Measurements from ENCODE around the gene HS3ST1. TPM values are rescaled to one million over a fixed set of nuclear protein-coding genes. Genes with fewer than 3 reads are reported as not detected.

The HS3ST1 gene
- total RNA-seq, result 1 to 10 TPM; 3.9 to 5.4 TPM
- long read RNA-seq, donor 1, full-length matches to known transcripts, result 4 of 6 reads
- long read RNA-seq, donor 1, partial matches to known transcripts, result 0 of 6 reads
- long read RNA-seq, donor 1, other reads (novel, unspliced or antisense), result 2 of 6 reads
- long read RNA-seq, donor 2, full-length matches to known transcripts, result 47 of 54 reads
- long read RNA-seq, donor 2, partial matches to known transcripts, result 0 of 54 reads
- long read RNA-seq, donor 2, other reads (novel, unspliced or antisense), result 7 of 54 reads

DNA sequence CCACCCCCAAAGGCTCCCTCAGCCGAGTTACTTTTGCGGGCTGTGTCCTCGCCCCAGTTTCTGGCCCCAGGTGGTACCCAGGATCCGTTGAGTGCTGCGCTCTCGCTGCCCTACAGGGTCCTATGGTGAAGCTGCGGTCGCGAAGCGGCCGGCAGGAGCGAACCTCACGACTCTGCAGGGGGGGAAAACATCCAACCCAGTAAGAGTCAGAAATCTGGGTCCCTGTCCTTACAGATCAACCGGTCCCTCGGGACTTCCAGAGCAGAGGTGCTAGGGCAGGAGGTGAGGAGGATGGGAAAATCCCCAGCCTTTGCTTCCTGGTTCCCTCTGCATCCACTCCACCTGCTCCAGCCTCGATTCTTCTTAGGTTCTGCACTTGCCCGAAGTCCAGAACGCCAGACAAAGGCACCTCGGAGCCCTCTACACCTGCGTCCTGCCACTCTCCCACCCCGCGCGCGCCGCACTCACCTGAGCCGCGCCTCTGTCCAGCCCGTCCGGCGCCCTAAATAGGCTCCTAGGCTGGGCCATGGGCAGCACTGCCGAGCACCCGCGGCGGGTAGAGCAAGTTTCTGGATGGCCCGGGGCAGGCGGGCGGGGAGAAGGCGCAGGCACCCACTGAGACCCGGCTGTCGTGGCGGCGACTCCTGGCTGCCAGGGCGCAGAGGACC lies at the start of gene HS3ST1:
Gene HS3ST1 (minus strand): TSS at position 664 of the 668 bp plus-strand sequence. CDS start 28,889 bp downstream, outside the sequence.
- no peak for DNase-seq (ENCODE audit: low spot score)
- intact Hi-C loops (cut with DNase I), result loop anchor here in 1 of 2 donors (10.0 kb wide), 1 partner anchor 854 kb away; no protein-coding TSS in a partner anchor

DNA sequence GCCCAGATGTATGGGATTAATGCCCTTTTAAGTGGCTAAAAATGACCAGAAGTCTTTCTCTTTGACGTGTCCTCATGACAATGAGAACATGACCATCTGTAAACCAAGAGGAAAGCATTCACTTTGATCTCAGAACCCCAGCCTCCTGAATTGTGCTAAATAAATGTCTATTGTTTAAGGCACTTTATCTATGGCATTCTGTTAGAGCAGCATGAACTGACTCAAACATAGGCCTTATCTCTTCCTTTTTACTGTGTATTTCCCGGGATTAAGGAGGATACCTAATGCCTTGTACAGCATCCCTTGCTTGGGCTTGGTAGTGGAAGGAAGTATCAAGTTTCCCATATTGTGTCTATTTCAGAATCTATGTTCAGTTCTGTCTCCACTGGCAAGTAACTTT lies 47.2 kb upstream of the HS3ST1 start:
- intact Hi-C loops (cut with DNase I), result no loop called here
- no peak for DNase-seq (ENCODE audit: low spot score)

DNA sequence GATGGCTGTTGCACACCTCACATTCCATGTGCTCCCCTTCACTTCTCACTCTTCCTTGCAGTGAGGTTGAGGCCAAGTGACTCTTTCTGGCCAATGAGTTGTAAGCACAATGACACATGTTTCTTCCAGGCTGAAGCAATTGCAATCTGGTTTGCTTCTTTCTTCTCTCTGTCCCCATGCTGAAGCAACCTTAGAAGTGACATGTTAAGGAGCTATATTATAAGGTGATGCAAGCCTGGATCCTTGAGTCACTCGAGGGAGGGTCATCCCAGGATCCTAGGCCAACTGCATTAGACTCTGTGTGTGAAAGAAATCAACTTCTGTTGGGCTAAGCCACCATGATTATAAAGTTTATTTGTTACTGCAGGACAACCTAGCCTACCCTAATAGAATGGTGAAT lies 45.5 kb upstream of the HS3ST1 start:
- intact Hi-C loops (cut with DNase I), result no loop called here
- DNase-seq (ENCODE audit: low spot score), result no peak

DNA sequence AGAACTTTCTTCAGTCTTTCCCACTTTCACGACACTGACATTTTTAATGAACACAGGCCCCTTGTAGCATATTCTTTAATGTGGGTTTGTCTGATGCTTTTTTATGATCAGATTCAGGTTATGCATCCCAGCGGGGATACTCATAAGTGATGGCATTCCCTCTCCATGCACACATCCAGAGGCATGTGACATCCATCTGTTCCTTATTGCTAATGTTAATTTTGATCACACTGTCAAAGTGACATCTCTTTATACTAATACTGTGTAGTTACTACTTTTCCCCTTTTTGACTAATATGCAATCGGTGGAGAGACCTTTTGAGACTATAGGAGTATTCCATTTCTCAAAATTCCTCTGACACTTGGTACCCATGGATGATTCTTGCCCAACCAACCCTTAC lies 43.8 kb upstream of the HS3ST1 start:
- intact Hi-C loops (cut with DNase I), result no loop called here
- DNase-seq (ENCODE audit: low spot score), result no peak

DNA sequence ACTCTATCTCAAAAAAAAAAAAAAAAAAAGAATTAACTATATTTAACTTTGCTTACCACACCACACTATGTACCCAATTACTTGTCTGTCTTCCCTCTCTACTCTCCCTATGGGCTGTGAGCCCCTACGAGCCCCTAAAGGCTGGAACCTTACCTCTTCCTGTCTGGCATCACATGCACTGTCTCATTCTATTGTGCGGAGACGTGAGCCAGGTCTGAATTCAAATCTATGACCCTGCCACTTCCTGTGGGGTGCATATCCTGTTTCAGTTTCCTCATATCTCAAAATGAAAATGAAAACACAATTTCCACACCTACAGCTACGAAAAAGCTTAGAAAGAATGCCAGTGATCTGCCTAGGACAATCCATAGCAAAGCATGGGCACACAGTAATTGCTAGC lies 42.9 kb upstream of the HS3ST1 start:
- intact Hi-C loops (cut with DNase I), result no loop called here
- DNase-seq (ENCODE audit: low spot score), result no peak

DNA sequence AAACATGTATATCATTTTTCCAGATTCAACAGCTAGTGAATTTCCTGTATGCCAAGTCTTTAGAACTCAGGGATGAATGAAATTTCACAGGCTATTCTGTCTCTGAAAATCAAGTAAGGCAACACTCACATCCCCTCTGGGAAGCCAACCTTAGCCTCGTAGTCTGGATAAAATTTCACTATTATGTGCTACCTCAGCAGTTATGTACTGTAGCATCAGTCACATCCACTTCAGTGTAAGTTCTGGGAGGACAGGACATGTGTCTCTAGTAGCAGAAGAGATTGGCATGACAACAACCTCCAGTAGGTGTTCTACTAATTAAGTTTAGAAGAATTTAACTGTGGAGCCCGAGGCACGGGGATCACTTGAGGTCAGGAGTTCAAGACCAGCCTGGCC lies 42.4 kb upstream of the HS3ST1 start:
- DNase-seq (ENCODE audit: low spot score), result no peak

DNA sequence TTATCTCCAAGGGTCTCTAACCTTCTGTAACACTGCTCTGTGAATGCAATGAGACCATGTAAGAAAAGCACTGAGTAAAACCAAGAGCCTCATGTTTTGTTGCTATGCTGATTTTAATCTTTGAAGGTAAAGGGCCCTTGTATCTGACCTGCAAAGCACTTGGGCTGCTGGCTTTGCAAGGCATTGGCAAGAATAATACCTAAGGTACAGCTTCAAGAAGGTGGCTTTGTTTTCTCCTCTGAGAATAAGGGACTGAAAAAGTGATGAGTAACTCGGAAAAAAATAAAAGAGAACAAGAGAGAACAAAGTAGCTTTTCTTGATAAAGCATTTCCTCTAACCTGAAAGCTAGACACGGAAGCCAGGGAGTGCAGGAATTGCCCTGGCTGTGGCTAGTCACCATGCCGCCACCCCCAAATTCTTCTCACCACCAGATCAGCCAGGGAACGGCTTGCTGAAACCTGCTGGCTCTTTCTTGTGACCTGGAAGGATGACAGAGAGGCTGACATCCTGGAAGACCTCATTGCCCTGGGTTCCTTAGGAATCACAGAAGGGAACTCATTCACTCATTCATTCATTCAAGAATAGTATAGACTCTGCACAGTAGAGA lies 41.8 kb upstream of the HS3ST1 start:
- intact Hi-C loops (cut with DNase I), result no loop called here
- no peak for DNase-seq (ENCODE audit: low spot score)

More for the DNA sequence above, 42.4 kb upstream of the HS3ST1 start:
- intact Hi-C loops (cut with DNase I), result no loop called here

DNA sequence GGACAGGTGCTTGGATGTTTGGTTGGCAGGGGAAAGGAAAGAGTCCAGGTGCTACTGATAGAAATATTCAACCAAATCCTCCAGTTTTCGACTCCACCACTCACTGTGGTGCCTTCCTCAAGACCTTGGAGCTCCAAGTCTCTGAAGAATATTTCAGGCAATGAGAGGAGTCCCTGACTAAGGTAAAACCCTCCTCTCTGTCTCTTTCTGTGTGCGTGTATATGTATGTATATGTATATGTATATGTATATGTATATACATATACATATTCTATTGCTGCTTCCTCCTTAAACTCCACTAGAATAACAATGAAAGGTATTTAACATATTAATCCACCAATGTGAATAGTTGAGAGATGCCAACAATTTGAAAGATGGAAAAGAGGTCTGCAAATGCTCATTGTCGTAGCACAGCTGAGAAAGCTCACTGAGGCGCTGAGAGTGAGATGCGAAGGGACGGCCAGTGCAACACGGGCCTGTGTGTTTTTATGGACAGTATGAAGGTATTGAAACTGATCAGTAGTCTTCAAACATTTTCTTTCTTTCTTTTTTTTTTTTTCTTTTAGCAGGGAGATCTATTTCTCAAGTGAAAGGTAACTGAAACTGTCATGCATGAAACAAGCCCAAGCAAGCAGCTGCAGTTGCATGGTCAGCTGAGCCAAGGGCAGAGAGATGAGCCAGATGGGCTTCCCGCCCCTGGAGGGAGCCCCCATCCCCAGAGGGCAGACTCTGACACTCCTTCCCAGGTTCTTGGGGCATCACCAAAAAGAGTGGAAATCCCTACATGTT lies 41.1 kb upstream of the HS3ST1 start:
- DNase-seq (ENCODE audit: low spot score), result no peak
- intact Hi-C loops (cut with DNase I), result no loop called here

DNA sequence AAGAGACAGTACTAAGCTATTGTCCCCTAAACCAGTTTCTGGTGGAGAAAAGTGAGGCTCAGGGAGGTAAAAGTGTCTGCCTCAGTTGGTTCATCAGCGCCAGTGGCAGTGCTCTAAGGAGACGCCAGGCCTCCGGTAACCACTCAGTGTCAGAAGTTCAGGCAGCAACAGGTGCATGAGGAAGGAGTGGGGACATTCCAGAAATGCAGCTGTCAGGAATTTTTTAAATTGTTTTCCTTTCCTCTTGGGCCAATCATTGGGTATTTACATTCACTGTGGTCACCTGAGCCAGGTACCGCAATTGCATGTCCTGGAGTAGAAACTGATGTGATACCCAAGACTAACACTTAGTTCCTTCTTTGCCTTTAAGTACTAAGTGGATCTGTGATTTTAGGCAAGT lies 40.2 kb upstream of the HS3ST1 start:
- DNase-seq (ENCODE audit: low spot score), result no peak
- intact Hi-C loops (cut with DNase I), result no loop called here

DNA sequence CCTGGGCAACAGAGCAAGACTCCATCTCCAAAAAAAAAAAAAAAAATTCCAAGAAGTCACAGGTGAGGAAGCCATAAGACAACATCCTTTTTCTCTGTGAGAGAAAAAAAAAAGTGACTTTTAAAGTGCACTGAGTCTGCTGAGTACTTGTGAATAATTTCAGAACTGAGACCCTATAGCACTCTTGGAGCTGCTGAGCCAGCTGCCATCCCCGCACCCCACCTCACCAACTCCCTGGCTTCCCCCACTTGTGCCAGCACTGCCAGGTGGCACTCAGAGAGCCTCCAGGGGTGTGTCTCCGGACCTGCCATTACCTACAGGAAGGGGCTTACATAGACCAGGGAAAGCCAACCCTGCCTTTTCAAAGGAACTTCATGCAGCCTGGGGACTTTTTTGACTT lies 39.2 kb upstream of the HS3ST1 start:
- intact Hi-C loops (cut with DNase I), result no loop called here
- DNase-seq (ENCODE audit: low spot score), result no peak

DNA sequence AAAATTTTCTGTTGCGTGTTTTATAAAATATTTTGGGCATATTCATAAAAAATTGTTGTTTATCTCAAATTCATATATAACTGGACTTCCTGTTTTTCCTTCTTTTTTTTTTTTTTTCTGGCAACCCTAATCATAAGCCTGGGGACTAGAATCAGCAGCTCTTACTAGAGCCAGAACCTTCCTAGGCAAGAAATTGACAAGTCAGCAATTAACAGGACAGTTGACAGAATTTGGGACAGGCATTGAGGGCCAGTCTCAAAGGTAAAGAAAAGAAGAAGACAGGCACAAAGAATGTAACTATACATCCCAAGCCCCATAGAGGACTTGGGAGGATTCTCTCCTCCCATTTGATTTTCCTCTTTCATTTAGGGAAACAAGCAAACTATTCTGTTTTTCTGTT lies 35.0 kb upstream of the HS3ST1 start:
- DNase-seq (ENCODE audit: low spot score), result no peak
- intact Hi-C loops (cut with DNase I), result no loop called here

DNA sequence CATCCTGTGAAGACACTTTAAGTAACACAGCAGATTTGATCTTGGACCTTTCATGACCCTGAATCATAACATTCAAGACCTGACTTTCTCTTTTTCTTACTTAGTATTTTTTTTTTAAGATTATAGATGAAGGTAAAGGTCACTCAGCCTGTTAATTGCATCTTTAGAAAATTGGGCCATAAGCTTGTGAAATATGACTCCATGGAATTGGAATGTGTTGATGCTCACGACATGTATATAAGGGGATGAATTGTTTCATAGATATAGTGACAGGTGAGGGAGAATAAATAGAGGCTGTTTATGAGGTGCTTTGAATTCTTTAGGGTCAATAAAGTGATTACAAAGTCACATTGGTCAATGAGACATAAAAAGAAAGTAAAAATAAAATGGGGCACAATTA lies 27.7 kb upstream of the HS3ST1 start:
- intact Hi-C loops (cut with DNase I), result no loop called here
- DNase-seq (ENCODE audit: low spot score), result no peak

DNA sequence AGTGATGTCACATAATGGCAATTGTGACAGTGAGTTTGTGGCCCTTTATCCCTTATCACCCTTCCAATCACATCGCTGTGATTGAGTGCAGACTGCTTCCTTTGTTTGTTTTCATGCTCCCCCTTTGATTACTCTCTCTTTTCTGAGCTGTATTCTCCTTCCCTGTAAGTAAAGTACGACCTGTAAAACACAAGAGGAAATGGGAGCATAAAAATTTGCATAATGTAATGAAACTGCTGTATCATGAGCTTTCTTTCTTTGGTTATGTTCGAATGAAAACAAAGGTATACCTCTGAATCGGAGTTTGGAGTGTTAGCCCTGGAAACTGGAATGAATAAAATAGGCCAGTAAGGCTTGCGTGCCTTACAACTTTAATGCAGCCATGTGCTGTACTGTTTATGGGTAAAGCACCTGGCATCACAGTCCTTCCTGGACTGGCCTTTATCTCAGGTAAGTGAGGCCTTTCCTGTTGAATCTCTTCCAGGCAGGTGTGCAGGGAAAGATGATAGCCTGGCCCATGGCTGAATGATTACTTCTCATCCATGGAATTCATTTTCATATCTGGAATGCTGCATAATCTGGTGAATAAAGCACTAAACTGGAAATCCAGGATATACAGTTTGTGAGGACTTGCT lies 26.6 kb upstream of the HS3ST1 start:
- intact Hi-C loops (cut with DNase I), result no loop called here
- no peak for DNase-seq (ENCODE audit: low spot score)

DNA sequence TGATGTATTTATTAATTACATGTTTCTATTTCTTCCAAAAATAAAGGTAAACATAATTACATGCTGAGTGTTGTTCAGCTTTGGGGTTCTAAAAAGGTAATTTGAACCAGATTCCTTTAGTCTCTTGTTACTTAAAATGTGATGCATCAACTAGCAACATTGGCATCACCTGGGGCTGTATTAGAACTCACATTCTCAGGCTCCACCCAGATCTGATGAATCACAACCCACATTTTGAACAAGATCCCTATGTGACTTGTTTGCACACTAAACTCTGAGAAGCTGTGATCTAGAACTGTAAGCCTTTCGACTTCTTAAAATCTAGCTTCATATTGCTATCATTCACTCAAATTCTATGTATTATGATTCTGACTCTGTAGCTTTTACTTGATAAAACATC lies 23.0 kb upstream of the HS3ST1 start:
- DNase-seq (ENCODE audit: low spot score), result no peak
- intact Hi-C loops (cut with DNase I), result no loop called here

DNA sequence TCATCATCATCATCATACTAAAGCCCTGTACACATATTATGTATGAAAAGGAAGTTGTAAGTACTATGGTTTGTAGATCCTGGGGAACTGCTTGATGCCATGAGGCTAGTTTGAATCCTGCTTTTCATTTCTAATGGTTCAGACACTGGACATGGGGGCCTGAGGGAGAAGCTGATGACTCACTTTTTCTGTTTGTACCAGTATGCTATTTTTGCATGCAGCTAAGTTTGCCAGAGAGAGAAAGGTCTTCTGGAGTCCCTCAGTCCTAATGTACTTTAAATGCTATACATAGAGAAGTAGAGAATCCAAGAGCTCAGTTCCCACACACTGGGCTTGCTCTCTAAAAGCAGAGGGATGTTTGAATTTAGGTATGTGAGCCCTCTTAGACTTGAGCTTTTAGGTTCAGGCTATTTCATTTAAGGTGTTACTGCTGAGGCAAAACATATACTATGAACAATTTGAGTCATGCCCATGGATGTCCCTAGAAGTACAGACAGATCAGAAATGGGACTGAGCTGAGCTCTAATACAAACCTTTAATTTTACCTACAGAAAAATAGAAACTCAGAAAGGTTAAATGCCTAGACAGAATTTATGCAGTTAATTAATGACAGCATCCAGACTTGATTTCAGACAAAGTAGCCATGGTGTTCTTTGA lies 17.6 kb upstream of the HS3ST1 start:
- intact Hi-C loops (cut with DNase I), result no loop called here
- DNase-seq (ENCODE audit: low spot score), result no peak

DNA sequence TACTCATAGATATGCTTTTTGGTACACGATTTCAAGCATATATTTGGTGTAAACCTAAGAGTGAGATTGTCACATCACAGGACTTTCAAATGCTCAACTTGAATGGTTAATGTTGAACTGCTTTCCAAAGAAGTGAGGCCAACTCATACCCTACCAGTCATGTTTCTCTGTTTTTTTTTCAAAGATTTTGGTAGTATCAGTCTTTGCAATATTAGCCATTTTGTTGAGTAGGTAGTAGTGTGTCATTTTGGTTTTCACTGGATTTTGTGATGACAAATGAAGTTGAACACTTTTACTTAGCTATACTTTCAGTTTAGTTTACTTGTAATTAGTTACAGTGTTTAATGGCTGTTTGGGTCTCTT lies 12.5 kb upstream of the HS3ST1 start:
- no peak for DNase-seq (ENCODE audit: low spot score)
- intact Hi-C loops (cut with DNase I), result no loop called here

DNA sequence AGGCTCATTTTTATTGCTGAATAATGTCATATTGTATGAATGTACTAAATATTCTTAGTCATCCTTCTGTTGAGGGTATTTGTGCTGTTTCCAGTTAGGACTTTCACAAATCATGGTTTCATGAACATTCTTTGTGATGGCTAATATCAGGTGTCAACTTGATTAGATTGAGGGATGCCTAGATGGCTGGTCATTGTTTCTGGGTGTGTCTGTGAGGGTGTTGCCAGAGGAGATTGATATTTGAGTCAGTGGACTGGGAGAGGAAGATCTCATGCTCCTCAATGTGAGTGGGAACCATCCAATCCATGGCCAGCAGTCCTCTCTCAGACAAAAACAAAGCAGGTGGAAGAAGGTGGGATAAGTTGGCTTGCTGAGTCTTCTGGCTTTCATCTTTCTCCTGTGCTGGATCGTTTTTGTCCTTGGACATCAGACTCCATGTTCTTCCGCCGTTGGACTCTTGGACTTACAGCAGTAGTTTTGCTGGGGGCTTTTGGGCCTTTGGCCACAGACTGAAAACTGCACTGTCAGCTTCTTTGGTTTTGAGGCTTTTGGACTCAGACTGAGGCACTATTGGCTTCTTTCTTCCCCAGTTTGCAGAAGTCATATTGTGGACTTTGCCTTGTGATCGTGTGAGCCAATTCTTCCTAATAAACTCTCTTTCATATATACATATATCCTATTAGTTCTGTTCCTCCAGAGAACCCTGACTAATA lies 11.9 kb upstream of the HS3ST1 start:
- intact Hi-C loops (cut with DNase I), result no loop called here
- no peak for DNase-seq (ENCODE audit: low spot score)

DNA sequence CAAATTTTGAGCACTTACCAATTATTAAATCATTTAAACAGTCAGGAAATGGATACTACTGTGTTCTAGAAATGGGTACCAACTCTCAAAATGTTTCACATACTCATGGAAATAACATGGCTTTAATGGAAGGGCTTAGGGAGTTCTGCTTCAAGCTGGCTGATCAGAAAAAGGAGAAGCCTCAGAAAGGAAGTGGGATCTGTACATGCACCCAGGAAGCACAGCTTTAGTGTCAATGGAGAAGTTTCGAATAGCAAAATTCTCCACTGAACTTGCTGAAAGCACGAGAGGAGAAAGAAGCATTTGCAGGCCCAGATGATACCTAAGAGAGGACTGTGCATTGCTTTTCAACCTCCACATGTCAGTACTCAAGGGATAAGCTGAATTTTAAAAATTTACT lies 11.1 kb upstream of the HS3ST1 start:
- no peak for DNase-seq (ENCODE audit: low spot score)
- intact Hi-C loops (cut with DNase I), result no loop called here

DNA sequence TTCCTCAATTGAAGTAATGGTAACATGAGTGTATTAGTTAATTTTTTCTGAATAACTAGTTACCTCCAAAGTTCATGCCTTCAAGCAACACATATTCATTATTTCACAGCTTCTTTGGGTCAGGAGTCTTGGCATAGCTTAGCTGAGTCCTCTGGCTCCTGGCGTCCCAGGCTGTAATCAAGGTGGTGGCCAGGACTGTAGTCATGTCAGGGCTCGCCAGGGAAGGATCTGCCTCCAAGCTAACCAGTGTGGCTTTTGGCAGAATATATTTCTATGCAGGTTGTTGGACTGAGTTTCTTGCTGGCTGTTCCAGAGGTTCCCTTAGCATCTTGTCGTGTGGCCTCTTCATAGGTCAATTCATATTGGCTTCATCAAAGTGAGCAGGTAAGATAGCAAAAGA lies 10.0 kb upstream of the HS3ST1 start:
- DNase-seq (ENCODE audit: low spot score), result no peak
- intact Hi-C loops (cut with DNase I), result no loop called here

All from posterior vena cava (tissue), 2 donors.